ENCODE results near the gene NDST4. TPM values are rescaled to one million over a fixed set of nuclear protein-coding genes. Genes with fewer than 3 reads are reported as not detected.
A peak's percentile ranks its signal among the peaks of the same experiment; 100 is the strongest.

Gene NDST4
- total RNA-seq, 4 donors from 2014 or later, result 0.83 TPM; not detected in 3

DNA sequence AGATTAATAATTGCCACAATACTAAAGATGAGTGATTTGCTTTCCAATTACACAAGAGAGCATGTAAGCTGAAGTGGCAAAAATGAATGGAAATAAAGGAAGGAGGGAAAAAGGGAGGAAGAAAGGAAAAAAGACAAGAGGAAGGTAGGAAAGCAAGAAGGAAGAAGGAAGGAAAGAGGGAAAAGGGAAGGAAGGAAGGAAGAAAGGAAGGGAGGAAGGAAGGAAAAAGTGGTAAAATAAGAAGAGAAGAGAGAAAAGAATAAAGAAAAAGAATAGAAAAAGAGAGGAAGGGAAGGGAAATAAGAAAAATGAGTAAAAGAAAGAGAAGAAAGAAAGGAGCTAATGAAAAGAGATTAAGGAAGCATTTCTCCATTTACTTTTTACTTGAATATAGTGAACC is 4.6 kb downstream of the NDST4 start:
- no peaks in the 10 kb centered on the region for H3K27me3 ChIP-seq
- TF ChIP-seq, protein P1, sequence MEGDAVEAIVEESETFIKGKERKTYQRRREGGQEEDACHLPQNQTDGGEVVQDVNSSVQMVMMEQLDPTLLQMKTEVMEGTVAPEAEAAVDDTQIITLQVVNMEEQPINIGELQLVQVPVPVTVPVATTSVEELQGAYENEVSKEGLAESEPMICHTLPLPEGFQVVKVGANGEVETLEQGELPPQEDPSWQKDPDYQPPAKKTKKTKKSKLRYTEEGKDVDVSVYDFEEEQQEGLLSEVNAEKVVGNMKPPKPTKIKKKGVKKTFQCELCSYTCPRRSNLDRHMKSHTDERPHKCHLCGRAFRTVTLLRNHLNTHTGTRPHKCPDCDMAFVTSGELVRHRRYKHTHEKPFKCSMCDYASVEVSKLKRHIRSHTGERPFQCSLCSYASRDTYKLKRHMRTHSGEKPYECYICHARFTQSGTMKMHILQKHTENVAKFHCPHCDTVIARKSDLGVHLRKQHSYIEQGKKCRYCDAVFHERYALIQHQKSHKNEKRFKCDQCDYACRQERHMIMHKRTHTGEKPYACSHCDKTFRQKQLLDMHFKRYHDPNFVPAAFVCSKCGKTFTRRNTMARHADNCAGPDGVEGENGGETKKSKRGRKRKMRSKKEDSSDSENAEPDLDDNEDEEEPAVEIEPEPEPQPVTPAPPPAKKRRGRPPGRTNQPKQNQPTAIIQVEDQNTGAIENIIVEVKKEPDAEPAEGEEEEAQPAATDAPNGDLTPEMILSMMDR (IDR thresholded peaks at IDR 0.05), result no peak
- TF ChIP-seq POLR2A (IDR thresholded peaks at IDR 0.05), result no peak
- H3K9me3 ChIP-seq, result no peaks in the 10 kb centered on the region
- H3K36me3 ChIP-seq, result no peaks in the 10 kb centered on the region
- H3K27ac ChIP-seq, result no peak overlapping the region
- no peak for DNase-seq
- intact Hi-C loops (cut with DNase I), result no loop called here
- no peak overlapping the region for H3K4me3 ChIP-seq (replicated peaks in 1 of 3)
- no peaks in the 10 kb centered on the region for H3K4me1 ChIP-seq

DNA sequence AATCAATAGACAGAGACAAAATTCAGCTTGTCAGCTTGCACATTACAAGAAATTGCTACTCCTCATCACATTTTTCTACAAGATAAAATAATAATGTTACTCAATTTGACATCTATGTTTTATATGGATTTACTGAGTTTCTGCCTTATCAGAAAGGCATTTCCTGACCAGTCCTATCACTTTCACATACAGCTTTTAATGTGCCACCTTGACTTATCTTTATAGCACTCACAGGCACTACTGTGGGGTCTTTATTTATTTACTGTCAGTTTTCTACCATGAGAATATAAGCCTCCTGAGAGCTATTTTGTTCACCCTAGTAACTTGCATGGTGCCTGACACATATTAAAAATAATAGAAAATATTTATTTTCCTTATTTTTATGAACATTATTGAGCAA is 6.0 kb downstream of the NDST4 start:
- H3K27ac ChIP-seq, result no peak overlapping the region
- no peaks in the 10 kb centered on the region for H3K4me1 ChIP-seq
- no peaks in the 10 kb centered on the region for H3K27me3 ChIP-seq
- no peaks in the 10 kb centered on the region for H3K36me3 ChIP-seq
- intact Hi-C loops (cut with DNase I), result no loop called here
- H3K4me3 ChIP-seq (replicated peaks in 1 of 3), result no peak overlapping the region
- TF ChIP-seq, protein P1 (IDR thresholded peaks at IDR 0.05), result no peak
- no peak for TF ChIP-seq POLR2A (IDR thresholded peaks at IDR 0.05)
- DNase-seq, result no peak
- no peaks in the 10 kb centered on the region for H3K9me3 ChIP-seq

DNA sequence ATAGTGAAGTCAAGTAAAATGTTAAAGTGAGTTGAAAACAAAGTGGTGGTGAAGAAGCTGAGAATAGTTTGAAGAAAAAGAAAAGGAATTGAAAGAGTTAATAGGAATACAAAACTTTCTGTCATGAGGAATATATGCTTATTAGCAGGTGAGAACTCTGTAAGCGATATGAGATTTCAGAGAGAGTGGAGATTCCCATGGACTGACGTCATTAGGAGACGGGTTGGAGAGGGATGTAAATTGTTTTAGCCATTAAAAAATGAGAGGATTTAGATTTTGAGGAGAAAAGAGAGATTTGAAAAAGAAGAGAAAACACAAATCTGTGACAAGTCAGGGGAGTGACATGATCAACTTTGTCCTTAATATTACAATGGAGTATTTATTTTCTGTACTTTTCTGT is 11.7 kb downstream of the NDST4 start:
- no peaks in the 10 kb centered on the region for H3K36me3 ChIP-seq
- H3K4me1 ChIP-seq, result no peaks in the 10 kb centered on the region
- DNase-seq, result no peak
- 80 to 89% methylated on average over 3 of the region's 3 CpGs for WGBS, 2 donors
- no peak overlapping the region for H3K27ac ChIP-seq
- no peaks in the 10 kb centered on the region for H3K9me3 ChIP-seq
- intact Hi-C loops (cut with DNase I), result no loop called here
- H3K4me3 ChIP-seq (replicated peaks in 1 of 3), result no peak overlapping the region
- TF ChIP-seq POLR2A (IDR thresholded peaks at IDR 0.05), result no peak
- TF ChIP-seq, protein P1 (IDR thresholded peaks at IDR 0.05), result no peak
- no peaks in the 10 kb centered on the region for H3K27me3 ChIP-seq

DNA sequence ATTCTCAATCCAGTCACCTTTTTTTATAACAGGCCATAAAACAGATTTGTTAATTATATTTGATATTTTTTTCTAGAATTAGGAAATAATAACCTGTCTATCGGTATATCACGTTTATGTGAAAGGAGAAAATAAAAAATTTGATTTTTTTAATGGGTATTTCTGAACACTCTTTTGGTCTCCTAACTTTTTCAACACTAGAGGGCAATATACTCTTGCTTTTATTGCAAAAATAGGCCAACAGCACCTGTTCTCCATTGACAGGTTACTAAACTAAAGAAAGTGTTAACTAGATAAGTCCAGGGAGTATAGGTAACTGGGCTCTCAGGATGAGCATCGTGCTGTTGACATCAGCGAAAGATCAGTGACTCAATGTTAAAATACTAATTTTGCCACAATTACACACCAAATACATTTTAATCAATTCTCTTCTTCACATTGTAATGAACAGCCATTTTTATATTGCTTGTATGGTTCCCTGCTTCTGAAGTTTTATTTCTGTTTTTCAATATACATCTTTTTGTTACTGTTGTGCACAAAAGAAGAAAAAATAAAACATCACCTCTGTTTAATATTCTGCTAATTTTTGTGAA is 22.8 kb downstream of the NDST4 start:
- Histone ChIP-seq H3K9me3 (no peaks in the 10 kb centered on the region), H3K4me1 (no peaks in the 10 kb centered on the region), H3K4me3 (replicated peaks in 1 of 3) (no peak overlapping the region), H3K36me3 (no peaks in the 10 kb centered on the region), H3K27ac (no peak overlapping the region), H3K27me3 (no peaks in the 10 kb centered on the region)
- intact Hi-C loops (cut with DNase I), result loop anchor here (10.0 kb wide), 1 partner anchor 444 kb away; no protein-coding TSS in a partner anchor
- no peak for TF ChIP-seq POLR2A (IDR thresholded peaks at IDR 0.05)
- TF ChIP-seq, protein P1 (IDR thresholded peaks at IDR 0.05), result peak in 4 of 6 experiments; percentile 11 to 68 (median 46)
- WGBS, 2 donors, result 9 to 12% methylated on average over 4 of the region's 4 CpGs
- no peak for DNase-seq

DNA sequence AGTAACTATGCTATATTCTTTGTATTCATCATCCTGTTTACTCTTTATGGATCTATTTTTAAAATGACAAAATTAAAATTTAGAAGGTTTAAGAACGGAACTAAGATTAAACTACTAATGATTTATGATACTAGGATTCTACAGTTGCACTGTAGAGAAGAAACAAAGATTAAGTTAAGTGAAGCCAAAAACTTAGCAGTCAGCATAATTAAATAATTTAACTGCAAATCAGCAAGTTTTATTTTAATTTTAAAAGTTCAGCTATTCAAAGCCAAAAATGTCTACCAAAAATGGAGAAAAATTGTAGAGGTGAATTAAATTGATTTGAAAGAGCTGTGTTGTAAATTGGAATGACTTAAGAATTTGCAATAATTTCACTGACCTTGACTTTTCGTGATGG is 30.8 kb downstream of the NDST4 start:
- H3K4me1 ChIP-seq, result no peaks in the 10 kb centered on the region
- no peak for DNase-seq
- WGBS, 2 donors, result 84 to 89% methylated on average over 2 of the region's 2 CpGs
- H3K4me3 ChIP-seq (replicated peaks in 1 of 3), result no peak overlapping the region
- H3K36me3 ChIP-seq, result no peaks in the 10 kb centered on the region
- intact Hi-C loops (cut with DNase I), result no loop called here
- no peaks in the 10 kb centered on the region for H3K9me3 ChIP-seq
- H3K27ac ChIP-seq, result no peak overlapping the region
- TF ChIP-seq POLR2A (IDR thresholded peaks at IDR 0.05), result no peak
- TF ChIP-seq, protein P1 (IDR thresholded peaks at IDR 0.05), result no peak
- H3K27me3 ChIP-seq, result no peaks in the 10 kb centered on the region

Data from thyroid gland (tissue), 4 donors.